Endothelial cell of umbilical vein (primary cell): ENCODE results near the gene FOXL2. TPM values are rescaled to one million over a fixed set of nuclear protein-coding genes. Genes with fewer than 3 reads are reported as not detected.

Experiments used
- BruUV-seq: library from RNA; stranded (reverse); fragments of 400-500 nt; replicated peaks from 2 replicates; lab custom pipeline; 2021; lab: Mats Ljungman, UMichigan
- CTCF ChIA-PET: fragments of 300-600, 350-600 bp; sonication (Branson Sonifier 250); formaldehyde crosslinking; loops from one replicate; lab custom pipeline; 2021; ENCODE audit warnings: antibody characterized with exemption, inconsistent platforms; lab: Charles Lee
- POLR2A ChIA-PET: fragments of 300-600, 350-600 bp; sonication (Branson Sonifier 250); formaldehyde crosslinking; loops from one replicate; lab custom pipeline; 2021; ENCODE audit warnings: antibody characterized with exemption, inconsistent platforms; lab: Charles Lee
- DNase-seq: peaks from one replicate; pipeline ENCODE4 v3.0.0-alpha.2; 2011; ENCODE audit warnings: low read depth, low spot score
- FAIRE-seq: peaks from 2 replicates; lab custom pipeline; 2011; peaks lifted over from hg19 to GRCh38; lab: Jason Lieb, UNC
- H2AFZ ChIP-seq: 2 replicates; pipeline ENCODE4 v1.6.0; 2012; ENCODE audit warnings: low read depth, low read length, control low read depth, inconsistent platforms
- H3K27ac ChIP-seq: 2 replicates; pipeline ENCODE4 v1.5.1; 2011; ENCODE audit warnings: low read depth, mild to moderate bottlenecking, control low read depth, low read length, moderate library complexity; ENCODE audit not compliant: insufficient read depth
- H3K27me3 ChIP-seq, 2 experiments: 2 replicates each; pipeline versions ENCODE4 v1.6.0 to v1.6.1; 2011; ENCODE audit warnings: low read length in 2 of 2, mixed read lengths in 1 of 2; ENCODE audit not compliant: control insufficient read depth in 2 of 2, insufficient read depth in 2 of 2
- H3K36me3 ChIP-seq, 2 experiments: 2 replicates in 1 of 2; 3 replicates in 1 of 2; pipeline ENCODE4 v1.5.1; 2011; ENCODE audit warnings: low read length in 2 of 2, mild to moderate bottlenecking in 1 of 2, moderate library complexity in 1 of 2; ENCODE audit not compliant: control insufficient read depth in 2 of 2, insufficient read depth in 2 of 2; ENCODE audit errors: extremely low read depth in 1 of 2
- H3K4me1 ChIP-seq: 3 replicates; pipeline ENCODE4 v1.5.1; 2011; ENCODE audit warnings: mild to moderate bottlenecking, low read length; ENCODE audit not compliant: control insufficient read depth, insufficient read depth; ENCODE audit errors: extremely low read depth
- H3K4me2 ChIP-seq: 2 replicates; pipeline ENCODE4 v1.6.1; 2011; ENCODE audit warnings: low read length, control low read depth, mixed read lengths; ENCODE audit not compliant: insufficient read depth
- H3K4me3 ChIP-seq, 3 experiments: fragments of 200-600 bp in 1 of 3; sonication (generic), shearing (Covaris generic) in 1 of 3; replicated peaks in 1 of 3; 2 replicates each; pipeline ENCODE4 v1.5.1; 2011 to 2016; ENCODE audit warnings: control low read depth in 3 of 3, low read length in 3 of 3, mild to moderate bottlenecking in 2 of 3, inconsistent platforms in 1 of 3, low read depth in 1 of 3, moderate library complexity in 1 of 3; ENCODE audit not compliant: insufficient read depth in 1 of 3
- H3K79me2 ChIP-seq: 2 replicates; pipeline ENCODE4 v1.6.0; 2012; ENCODE audit warnings: low read length, inconsistent platforms; ENCODE audit not compliant: control insufficient read depth, insufficient read depth
- H3K9ac ChIP-seq: replicated peaks from 2 replicates; pipeline ENCODE3; 2011; ENCODE audit warnings: low read length, control low read depth; ENCODE audit not compliant: insufficient read depth; ENCODE audit errors: extremely low read depth
- H3K9me1 ChIP-seq: replicated peaks from 3 replicates; pipeline ENCODE4 v1.6.0; 2011; ENCODE audit warnings: mild to moderate bottlenecking, low read length; ENCODE audit not compliant: control insufficient read depth, insufficient read depth; ENCODE audit errors: extremely low read depth
- H3K9me3 ChIP-seq: replicated peaks from 2 replicates; pipeline ENCODE4 v1.5.1; 2012; ENCODE audit warnings: low read length, inconsistent platforms; ENCODE audit not compliant: control insufficient read depth, insufficient read depth
- H4K20me1 ChIP-seq: replicated peaks from 2 replicates; pipeline ENCODE3; 2011; ENCODE audit warnings: mild to moderate bottlenecking, low read length; ENCODE audit not compliant: control insufficient read depth, insufficient read depth; ENCODE audit errors: extremely low read depth
- CTCF ChIP-seq, 2 donors: IDR thresholded peaks; 1 replicate in 1 of 2; 2 replicates in 1 of 2; pipeline ENCODE4 v1.5.1; 2011; ENCODE audit warnings: low read length in 2 of 2, mild to moderate bottlenecking in 2 of 2, moderate library complexity in 2 of 2, control low read depth in 1 of 2, inconsistent platforms in 1 of 2, low read depth in 1 of 2; ENCODE audit not compliant: insufficient read depth in 1 of 2; ENCODE audit errors: extremely low read depth in 1 of 2
- EZH2 ChIP-seq: IDR thresholded peaks from 2 replicates; pipeline ENCODE4 v1.6.1; 2012; ENCODE audit warnings: borderline replicate concordance, low read depth, mild to moderate bottlenecking, moderate library complexity, low read length, inconsistent platforms; ENCODE audit not compliant: severe bottlenecking
- FOS ChIP-seq: IDR thresholded peaks from 2 replicates; pipeline ENCODE4 v1.6.1; 2011; ENCODE audit warnings: mild to moderate bottlenecking, low read length, moderate library complexity, borderline replicate concordance; ENCODE audit not compliant: insufficient read depth
- GATA2 ChIP-seq: IDR thresholded peaks from 2 replicates; pipeline ENCODE4 v1.7.0; 2011; ENCODE audit warnings: low read depth, mild to moderate bottlenecking, moderate library complexity, mixed read lengths, low read length; ENCODE audit not compliant: insufficient read length, insufficient read depth
- JUN ChIP-seq: IDR thresholded peaks from 2 replicates; pipeline ENCODE4 v1.6.1; 2011; ENCODE audit warnings: borderline replicate concordance, low read depth; ENCODE audit not compliant: insufficient read length, insufficient read depth
- MAX ChIP-seq: IDR thresholded peaks from 2 replicates; pipeline ENCODE4 v1.6.1; 2011; ENCODE audit not compliant: insufficient read depth, insufficient read length
- MYC ChIP-seq: IDR thresholded peaks from one replicate; pipeline ENCODE4 v1.6.1; 2011; ENCODE audit warnings: mild to moderate bottlenecking, low read depth, low read length
- POLR2A ChIP-seq: IDR thresholded peaks from 2 replicates; pipeline ENCODE4 v1.6.1; 2012; ENCODE audit warnings: low read depth, mild to moderate bottlenecking, control low read depth, low read length
- POLR2AphosphoS5 ChIP-seq: IDR thresholded peaks from 2 replicates; pipeline ENCODE4 v1.6.1; 2012; ENCODE audit warnings: low read depth, mild to moderate bottlenecking, control low read depth, low read length, moderate library complexity; ENCODE audit not compliant: insufficient read depth
- dilution Hi-C: fragments of 300-500 bp; cut with MboI; formaldehyde crosslinking; loops from one replicate; pipeline ENCODE4 v1.15.0; 2019; ENCODE audit warnings: low sequenced_read_pairs; ENCODE audit not compliant: extremely low pct_ligation_motif_present
- intact Hi-C: fragments of 100-400 bp; cut with micrococcal nuclease; formaldehyde crosslinking; loops from one replicate; pipeline ENCODE4 v1.10.0; 2022
- polyA plus RNA-seq, 4 experiments: library from polyadenylated mRNA; depleted of rRNA in 3 of 4; stranded (reverse) in 3 of 4; unstranded in 1 of 4; fragments of >200 nt; gene quantifications; 2 replicates each; pipeline versions ENCODE4 v1.2.1 to v1.2.3, GENCODE V29; 2011 to 2012; ENCODE audit warnings: missing spikeins in 1 of 4
- total RNA-seq: library from RNA; stranded (reverse); gene quantifications from 2 replicates; pipeline ENCODE4 v1.2.3, GENCODE V29; 2021

Gene FOXL2
- total and polyA plus RNA-seq, 2 donors (not counting 3 experiments of a cell fraction or from before 2014, with no cell fraction given), result not detected

- Histone ChIP-seq H3K9me3 (no peaks in the 10 kb centered on the region), H3K9ac (no peak overlapping the region), H3K4me2 (no peak overlapping the region), H3K4me3 (no peak overlapping the region), H3K4me1 (peaks cover 3% of the 10 kb centered on the region), H3K27me3 (no peaks in the 10 kb centered on the region), H3K36me3 (no peaks in the 10 kb centered on the region), H3K9me1 (no peaks in the 10 kb centered on the region), H2AFZ (no peak overlapping the region), H3K27ac (no peak overlapping the region), H4K20me1 (no peaks in the 10 kb centered on the region), H3K79me2 (no peaks in the 10 kb centered on the region)
- dilution Hi-C loops, result no loop called here
- FAIRE-seq (no peak), DNase-seq (no peak)
- TF ChIP-seq MYC (no peak), EZH2 (no peak), POLR2A (no peak)
- ChIA-PET POLR2A (no interaction called here), CTCF (interaction anchor here (0.7 to 7.4 kb wide), 3 partner anchors 10 to 123 kb away, joined by 3 to 59 read pairs (median 9); no protein-coding TSS in a partner anchor)
- BruUV-seq, result no TSS peak
- intact Hi-C loops, result no loop called here
These were observed 37.0 kb downstream of the FOXL2 start for GRCh38 chr3:138909904-138910303.

DNA sequence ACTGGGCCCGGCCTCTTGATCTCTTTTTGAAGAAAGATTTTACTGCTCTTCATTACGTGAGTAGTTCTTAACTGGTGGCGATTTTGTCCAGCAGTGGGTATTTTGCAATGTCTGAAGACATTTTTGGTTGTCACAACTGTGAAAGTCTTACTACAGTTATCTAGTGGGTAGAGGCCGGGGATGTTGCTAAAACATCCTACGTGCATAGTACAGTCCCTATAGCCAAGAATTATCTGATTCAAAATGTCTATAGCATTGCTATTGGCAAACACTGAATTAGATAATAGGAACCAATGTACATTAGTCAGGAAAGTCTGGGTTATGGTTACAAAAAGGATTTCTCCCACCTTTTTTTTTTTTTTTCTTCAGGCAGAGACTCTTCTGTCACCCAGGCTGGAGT is 38.1 kb downstream of the FOXL2 start:
- dilution Hi-C loops (no loop called here), intact Hi-C loops (no loop called here)
- Histone ChIP-seq H3K9me3 (no peaks in the 10 kb centered on the region), H3K27me3 (no peaks in the 10 kb centered on the region), H3K4me1 (no peaks in the 10 kb centered on the region), H3K9ac (no peak overlapping the region), H4K20me1 (no peaks in the 10 kb centered on the region), H3K9me1 (no peaks in the 10 kb centered on the region), H3K79me2 (no peaks in the 10 kb centered on the region), H3K27ac (no peak overlapping the region), H3K4me3 (no peak overlapping the region), H3K4me2 (no peak overlapping the region), H3K36me3 (no peaks in the 10 kb centered on the region), H2AFZ (no peak overlapping the region)
- ChIA-PET CTCF (interaction anchor here (3.3 kb wide), 1 partner anchor 15 kb away, joined by 9 read pairs; no protein-coding TSS in a partner anchor), POLR2A (no interaction called here)
- no peak for TF ChIP-seq MYC
- no peak for TF ChIP-seq MAX
- TF ChIP-seq JUN, result no peak
- TF ChIP-seq POLR2AphosphoS5, result no peak
- TF ChIP-seq CTCF (IDR thresholded peaks at IDR 0.05; ENCODE audit: extremely low read depth in 1 of 2, insufficient read depth in 1 of 2, low read depth in 1 of 2, low read length in 2 of 2), result no peak
- TF ChIP-seq POLR2A, result no peak
- TF ChIP-seq GATA2, result no peak
- no peak for TF ChIP-seq FOS
- no peak for TF ChIP-seq EZH2
- no peak for FAIRE-seq
- no TSS peak for BruUV-seq
- no peak for DNase-seq
